ENCODE measurements around the gene ERC2.
A peak's percentile ranks its signal among the peaks of the same experiment; 100 is the strongest.

Gene ERC2

DNA sequence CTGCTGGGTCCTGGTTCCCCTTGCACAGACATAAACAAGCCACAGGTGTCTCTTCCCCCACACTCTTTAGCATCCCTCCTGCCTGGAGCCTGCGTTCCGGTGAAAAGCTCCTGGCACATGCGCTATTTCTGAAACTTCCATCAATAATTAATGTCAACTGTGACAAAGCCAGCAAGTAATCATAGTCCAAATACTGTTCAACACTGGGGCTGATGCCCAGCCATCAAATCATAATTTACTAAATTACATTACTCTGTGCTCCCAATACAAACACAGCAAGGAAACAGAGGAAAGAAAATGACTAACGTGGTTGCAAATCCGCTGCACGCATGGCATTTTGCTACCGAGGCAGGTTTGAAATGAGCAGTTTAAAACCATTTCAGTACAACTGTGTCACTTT lies 294.7 kb downstream of the ERC2 start:
- no peak for DNase-seq

DNA sequence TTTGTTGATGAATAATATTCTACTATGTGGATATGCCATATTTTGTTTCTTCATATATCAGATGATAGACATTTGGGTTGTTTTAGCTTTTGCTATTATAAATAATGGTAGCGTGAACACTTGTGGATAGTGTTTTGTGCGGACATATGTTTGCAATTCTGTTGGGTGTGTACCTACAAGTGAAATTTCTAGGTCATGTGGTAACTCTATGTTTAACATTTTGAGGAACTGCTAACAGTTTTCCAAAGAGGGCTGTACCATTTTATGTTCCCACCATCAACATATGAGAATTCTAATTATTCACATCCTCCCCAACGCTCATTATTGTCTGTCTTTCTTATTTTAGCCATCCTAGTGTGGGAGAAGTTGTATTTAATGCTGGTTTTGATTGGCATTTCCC lies 303.8 kb downstream of the ERC2 start:
- DNase-seq = no peak

DNA sequence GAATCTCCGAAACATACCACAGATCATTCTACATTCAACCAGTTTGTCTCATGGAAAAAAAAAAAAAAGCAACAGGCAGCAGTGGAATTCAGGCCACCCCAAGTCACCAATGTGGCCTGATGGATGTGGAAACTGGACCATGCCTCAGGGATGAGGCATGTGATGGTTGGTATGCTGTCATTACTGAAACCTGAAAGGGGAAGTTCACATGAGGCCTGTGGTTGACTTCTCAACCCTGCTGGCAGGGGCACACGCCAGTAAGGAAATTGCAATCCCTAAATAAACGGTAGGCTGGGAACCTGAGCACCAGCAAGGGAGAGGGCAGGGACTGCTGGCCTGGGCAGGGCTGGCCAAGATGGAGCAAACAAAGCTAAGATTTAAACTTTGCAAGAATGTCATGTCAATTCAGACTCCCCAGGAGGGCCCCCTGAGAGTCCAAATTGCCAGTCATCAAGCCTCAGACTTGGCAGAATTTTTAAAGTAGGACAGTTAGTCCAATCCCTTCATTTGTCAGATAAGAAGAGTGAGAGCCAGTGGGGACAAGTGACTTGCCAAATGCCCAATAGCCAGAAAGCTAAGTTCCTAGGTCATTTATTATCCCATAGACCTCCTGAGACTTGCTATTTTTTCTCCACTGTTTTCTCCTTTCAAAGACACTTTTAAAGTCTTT lies 310.4 kb downstream of the ERC2 start:
- no peak for DNase-seq

DNA sequence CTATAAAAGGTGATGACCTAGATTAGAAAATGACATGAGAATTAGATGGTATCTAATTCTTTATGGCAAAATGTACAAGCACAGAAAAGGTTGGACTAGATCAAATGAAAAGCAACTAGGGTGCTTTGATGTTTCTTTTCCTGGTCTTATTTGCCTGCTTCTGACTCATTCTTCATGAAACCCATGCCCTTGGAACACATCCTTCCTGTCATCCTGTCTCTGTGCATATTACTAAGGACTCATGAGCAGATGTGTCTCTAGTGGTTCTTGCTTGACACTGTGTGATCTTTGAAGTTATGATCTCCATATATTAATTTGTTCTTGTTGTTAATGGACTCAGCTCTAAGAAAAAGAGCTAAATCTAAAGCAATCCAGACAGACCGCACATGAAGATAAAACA lies 314.0 kb downstream of the ERC2 start:
- DNase-seq = no peak

DNA sequence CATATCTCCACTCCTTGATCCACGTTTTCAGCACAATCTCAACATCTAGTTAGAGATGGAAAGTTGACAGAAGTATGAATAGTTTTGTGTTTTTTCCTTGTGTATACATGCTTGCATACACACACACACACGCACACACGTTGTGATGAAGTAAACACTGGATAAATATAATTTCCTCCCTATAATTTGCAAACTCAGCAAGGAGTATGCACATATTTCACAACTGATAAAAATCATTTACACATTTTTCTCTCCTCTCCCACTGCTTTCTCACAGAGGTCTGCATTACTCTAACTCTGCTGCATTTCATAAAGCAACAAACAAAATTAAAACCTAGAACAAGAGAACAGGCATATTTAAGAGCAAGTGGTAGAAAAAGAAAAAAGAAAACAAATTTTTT lies 320.9 kb downstream of the ERC2 start:
- DNase-seq = no peak

- no peak for DNase-seq
Measured at GRCh38 chr3:56145410-56145809, 322.9 kb downstream of the ERC2 start.

DNA sequence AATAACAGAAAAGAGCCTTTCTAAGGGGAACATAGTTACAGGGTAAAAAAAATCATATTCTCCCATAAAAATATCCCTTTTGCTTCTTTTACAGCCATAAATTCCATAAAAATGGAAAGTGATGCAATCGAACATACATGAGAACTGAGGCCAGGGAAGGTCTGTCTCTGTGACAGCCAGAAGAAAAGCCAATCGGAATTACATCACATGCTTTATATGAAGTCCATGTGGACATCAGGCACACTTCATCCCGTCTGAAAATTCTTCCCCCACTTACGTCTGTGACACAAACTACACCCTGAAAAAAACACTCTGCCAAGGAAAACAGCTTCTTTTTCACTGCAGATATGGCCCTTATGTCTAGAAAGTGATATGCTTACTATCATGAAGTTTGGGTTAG lies 323.5 kb downstream of the ERC2 start:
- no peak for DNase-seq

GRCh38 chr3:56137415-56137814 lies 330.9 kb downstream of the ERC2 start:
- DNase-seq = no peak

DNA sequence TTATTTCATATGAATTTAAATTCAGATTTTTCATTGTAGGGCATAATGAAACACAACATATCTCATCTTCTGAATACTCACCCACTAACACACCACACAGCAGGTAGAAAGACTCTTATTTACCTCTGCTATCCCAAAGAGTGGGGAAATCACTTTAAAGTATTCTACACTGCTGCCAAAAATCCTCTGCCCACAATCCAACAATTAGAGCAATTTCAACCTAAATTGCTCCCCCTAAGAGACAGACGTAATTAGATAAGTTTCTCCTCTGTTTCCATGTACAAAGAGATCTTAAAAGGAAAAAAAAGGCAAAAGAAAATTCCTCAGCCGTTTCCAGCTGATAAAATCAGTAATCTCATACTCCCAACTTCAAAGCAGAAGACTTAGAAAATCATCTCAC lies 331.8 kb downstream of the ERC2 start:
- no peak for DNase-seq

- DNase-seq = no peak
Measured at GRCh38 chr3:56135941-56136340, 332.3 kb downstream of the ERC2 start.

- no peak for DNase-seq
Measured at GRCh38 chr3:56133423-56133822, 334.8 kb downstream of the ERC2 start.

DNA sequence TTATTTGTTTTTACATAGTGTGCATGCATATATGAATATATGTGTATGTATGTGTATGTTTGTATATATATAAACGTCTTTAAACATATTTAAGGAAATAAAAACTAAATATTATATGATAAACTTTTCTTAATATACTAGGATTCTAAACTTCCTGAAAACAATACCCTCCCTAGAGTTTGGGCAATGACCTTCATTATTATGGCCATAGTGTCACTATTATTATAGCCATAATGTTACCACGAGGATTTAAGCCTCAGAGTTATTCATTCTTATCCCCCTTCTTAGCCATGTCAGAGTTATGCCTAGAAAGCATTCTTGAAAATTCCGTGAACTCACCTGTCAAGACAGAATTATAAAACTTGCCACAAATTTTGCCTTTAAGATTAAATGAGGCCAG lies 335.5 kb downstream of the ERC2 start:
- no peak for DNase-seq

DNA sequence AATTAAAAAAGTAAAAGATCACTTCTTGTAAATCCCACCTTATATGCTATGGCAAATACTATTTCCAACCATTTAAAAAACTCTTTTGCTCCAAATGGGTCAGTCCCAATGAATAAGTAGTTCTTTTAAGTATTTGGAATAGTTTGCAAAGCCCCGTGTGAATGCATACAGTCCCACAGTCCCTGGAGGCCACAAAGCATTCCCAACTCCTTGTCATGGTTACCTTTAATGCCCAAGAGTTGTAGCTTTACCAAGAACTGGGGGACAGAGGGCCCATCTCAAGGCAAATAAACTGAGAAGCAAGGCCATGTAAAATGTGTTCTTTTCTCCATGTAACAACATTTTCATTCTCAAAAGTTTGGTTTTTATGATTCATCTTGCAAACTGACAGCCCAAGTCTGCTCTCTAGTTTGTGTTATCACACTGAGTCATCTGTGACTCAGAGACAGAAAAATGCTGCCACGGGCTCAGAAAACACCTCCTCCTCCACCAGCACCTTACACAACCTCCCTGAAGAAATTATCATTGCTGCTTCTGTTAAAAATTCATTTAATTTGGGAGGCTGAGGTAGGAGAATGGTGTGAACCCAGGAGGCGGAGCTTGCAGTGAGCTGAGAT lies 336.2 kb downstream of the ERC2 start:
- peak in 1 of 5 donors; percentile 20 for DNase-seq

DNA sequence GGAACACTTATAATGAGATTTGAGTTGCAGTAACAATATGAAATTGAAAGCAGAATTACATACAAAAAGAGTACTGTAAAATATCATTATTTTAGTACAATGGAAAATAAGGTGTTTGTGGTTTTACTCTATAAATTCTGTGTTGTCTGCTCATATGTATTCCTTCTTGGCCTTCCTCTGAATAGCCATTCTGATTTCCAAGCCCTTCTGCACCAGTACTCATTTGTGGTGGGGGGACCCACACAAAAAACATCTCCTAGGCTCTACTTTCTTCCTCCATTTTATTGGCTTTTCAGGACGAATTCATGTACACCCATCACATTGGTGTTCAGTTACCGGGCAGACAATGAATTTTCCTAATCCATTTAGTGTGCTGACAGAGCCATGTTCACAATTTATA lies 338.2 kb downstream of the ERC2 start:
- DNase-seq = no peak

- no peak for DNase-seq
Measured at GRCh38 chr3:56126632-56127031, 341.6 kb downstream of the ERC2 start.

- no peak for DNase-seq
Measured at GRCh38 chr3:56125358-56126005, 342.8 kb downstream of the ERC2 start.

GRCh38 chr3:56124546-56124945 lies 343.7 kb downstream of the ERC2 start:
- DNase-seq = no peak

- no peak for DNase-seq
Measured at GRCh38 chr3:56123487-56123886, 344.8 kb downstream of the ERC2 start.

- no peak for DNase-seq
Measured at GRCh38 chr3:56122911-56123310, 345.4 kb downstream of the ERC2 start.

DNA sequence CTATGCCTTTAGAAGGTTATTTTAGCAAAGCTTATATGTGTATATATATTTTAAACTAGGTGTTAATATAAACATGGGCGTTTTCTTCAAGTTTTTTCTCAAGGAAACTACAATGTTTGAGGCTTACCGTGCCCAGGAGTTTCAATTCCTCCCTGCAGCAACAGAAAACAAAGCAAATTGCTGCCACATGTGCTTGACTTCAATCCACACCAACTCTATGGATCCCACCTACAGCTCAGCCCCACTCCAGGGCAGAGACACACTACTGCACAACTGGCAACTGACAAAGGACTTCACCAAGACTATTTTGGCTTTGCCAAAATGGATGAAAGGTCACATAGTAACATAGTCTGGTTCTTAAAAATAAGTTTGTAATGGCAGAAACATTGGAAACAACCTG lies 346.6 kb downstream of the ERC2 start:
- DNase-seq = no peak

GRCh38 chr3:56119575-56120349 lies 348.5 kb downstream of the ERC2 start:
- no peak for DNase-seq

GRCh38 chr3:56118968-56119367 lies 349.3 kb downstream of the ERC2 start:
- DNase-seq = no peak

- no peak for DNase-seq
Measured at GRCh38 chr3:56115698-56116097, 352.6 kb downstream of the ERC2 start.

DNA sequence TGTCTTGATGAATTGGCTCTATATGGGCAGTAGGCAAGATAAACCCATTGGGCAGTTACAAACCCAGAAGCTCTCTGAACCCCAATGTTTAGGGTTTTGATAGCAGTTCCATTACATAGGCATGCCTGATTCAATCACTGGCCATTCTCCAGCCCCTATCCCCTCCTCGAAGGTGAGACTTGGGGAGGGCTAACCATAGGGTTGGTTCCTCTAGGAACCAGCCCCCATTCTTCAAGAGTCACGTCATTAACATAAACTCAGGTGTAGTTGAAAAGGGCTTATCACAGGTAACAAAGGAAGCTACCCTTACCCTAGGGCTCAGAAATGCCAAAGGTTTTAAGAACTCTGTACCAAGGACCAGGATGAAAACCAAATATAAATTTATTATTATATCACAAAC lies 353.1 kb downstream of the ERC2 start:
- no peak for DNase-seq

Data from T-helper 1 cell (primary cell).